ENCODE results near the gene NFATC2.

The NFATC2 gene

GRCh38 chr20:51567622-51568021 is 25.1 kb upstream of the NFATC2 start:
- in situ Hi-C loops (cut with HindIII; ENCODE audit: low pct_ligation_motif_present, low sequenced_read_pairs): no loop called here
- Histone ChIP-seq H3K27me3 (replicated peaks) (no peaks in the 10 kb centered on the region), H3K27ac (no peak overlapping the region), H3K36me3 (replicated peaks) (no peaks in the 10 kb centered on the region), H3K4me3 (ENCODE audit: low read depth, low read length) (no peak overlapping the region)
- no peak for DNase-seq
- TF ChIP-seq CTCF (IDR thresholded peaks at IDR 0.05; ENCODE audit: low read depth, low read length, missing control alignments): no peak

- Histone ChIP-seq H3K36me3 (replicated peaks) (no peaks in the 10 kb centered on the region), H3K4me3 (ENCODE audit: low read depth, low read length) (no peak overlapping the region), H3K27me3 (replicated peaks) (no peaks in the 10 kb centered on the region), H3K27ac (no peak overlapping the region)
- in situ Hi-C loops (cut with HindIII; ENCODE audit: low pct_ligation_motif_present, low sequenced_read_pairs): no loop called here
- DNase-seq: no peak
- no peak for TF ChIP-seq CTCF (IDR thresholded peaks at IDR 0.05; ENCODE audit: low read depth, low read length, missing control alignments)
Measured at GRCh38 chr20:51566594-51566993, 24.1 kb upstream of the NFATC2 start.

GRCh38 chr20:51565298-51566144 is 23.0 kb upstream of the NFATC2 start:
- in situ Hi-C loops (cut with HindIII; ENCODE audit: low pct_ligation_motif_present, low sequenced_read_pairs): no loop called here

GRCh38 chr20:51563486-51564332 is 21.2 kb upstream of the NFATC2 start:
- Histone ChIP-seq H3K36me3 (replicated peaks) (no peaks in the 10 kb centered on the region), H3K4me3 (ENCODE audit: low read depth, low read length) (peak overlapping the region; percentile 82), H3K27ac (peak overlapping the region; percentile 91), H3K27me3 (replicated peaks) (no peaks in the 10 kb centered on the region)
- in situ Hi-C loops (cut with HindIII; ENCODE audit: low pct_ligation_motif_present, low sequenced_read_pairs): no loop called here
- peak; percentile 97 for DNase-seq
- peak; percentile 44 for TF ChIP-seq CTCF (IDR thresholded peaks at IDR 0.05; ENCODE audit: low read depth, low read length, missing control alignments)

More at GRCh38 chr20:51565298-51566144, 23.0 kb upstream of the NFATC2 start:
- no peak for TF ChIP-seq CTCF (IDR thresholded peaks at IDR 0.05; ENCODE audit: low read depth, low read length, missing control alignments)
- Histone ChIP-seq H3K27ac (peak overlapping the region; percentile 1), H3K4me3 (ENCODE audit: low read depth, low read length) (no peak overlapping the region), H3K27me3 (replicated peaks) (no peaks in the 10 kb centered on the region), H3K36me3 (replicated peaks) (no peaks in the 10 kb centered on the region)
- DNase-seq: peak; percentile 39

- Histone ChIP-seq H3K27me3 (replicated peaks) (no peaks in the 10 kb centered on the region), H3K27ac (peak overlapping the region; percentile 91), H3K4me3 (ENCODE audit: low read depth, low read length) (peak overlapping the region; percentile 82), H3K36me3 (replicated peaks) (no peaks in the 10 kb centered on the region)
- DNase-seq: no peak
- in situ Hi-C loops (cut with HindIII; ENCODE audit: low pct_ligation_motif_present, low sequenced_read_pairs): no loop called here
- TF ChIP-seq CTCF (IDR thresholded peaks at IDR 0.05; ENCODE audit: low read depth, low read length, missing control alignments): no peak
Measured at GRCh38 chr20:51563174-51563485, 20.6 kb upstream of the NFATC2 start.
